Measurements from ENCODE around the gene SSH2. TPM values are rescaled to one million over a fixed set of nuclear protein-coding genes. Genes with fewer than 3 reads are reported as not detected.
"Not testable (repeated sequence)": the region's sequence is repeated elsewhere in the genome, so short reads cannot be mapped to it uniquely, and the experiment has no call there.

SSH2 gene
- total RNA-seq, 1 donor from 2014 or later: 72.0 TPM

- H3K36me3 ChIP-seq: no peaks in the 10 kb centered on the region
- H3K27ac ChIP-seq: no peak overlapping the region
- peak; percentile 21 for TF ChIP-seq CTCF (IDR thresholded peaks at IDR 0.05)
- H3K4me1 ChIP-seq: peaks cover 18% of the 10 kb centered on the region
- H3K27me3 ChIP-seq: no peaks in the 10 kb centered on the region
- no peak overlapping the region for H3K4me3 ChIP-seq
- DNase-seq (no peak), ATAC-seq (no peak)
- intact Hi-C loops (cut with DNase I): no loop called here
- no peaks in the 10 kb centered on the region for H3K9me3 ChIP-seq
Observed at GRCh38 chr17:29867643-29868181, 62.3 kb downstream of the SSH2 start.

DNA sequence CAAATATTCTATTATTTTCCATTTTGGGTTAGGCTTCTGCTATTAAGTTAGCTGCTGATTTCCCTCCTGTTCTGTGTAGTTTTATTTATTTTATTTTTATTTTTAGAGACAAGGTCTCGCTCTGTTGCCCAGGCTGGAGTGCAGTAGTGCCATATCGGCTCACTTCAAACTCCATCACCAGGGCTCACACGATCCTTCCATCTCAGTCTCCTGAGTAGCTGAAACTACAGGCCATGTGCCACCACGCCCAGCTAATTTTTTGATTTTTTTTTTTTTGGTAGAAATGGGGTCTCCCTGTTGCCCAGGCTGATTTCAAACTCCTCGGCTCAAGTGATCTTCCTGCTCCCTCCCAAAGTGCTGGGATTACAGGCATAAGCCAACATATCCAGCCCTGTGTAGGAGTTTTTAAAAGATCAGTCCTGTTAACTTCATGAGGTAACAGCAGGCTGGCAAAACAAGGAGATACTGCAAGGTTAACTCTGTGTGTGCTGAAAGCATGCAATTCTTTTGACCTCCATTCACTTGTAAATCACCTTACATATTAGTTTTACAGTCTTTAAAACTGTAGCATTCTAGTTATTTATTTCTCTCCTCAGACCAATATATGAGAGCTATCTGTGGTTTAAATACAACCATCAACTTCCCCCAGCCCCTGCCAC lies 63.2 kb downstream of the SSH2 start:
- no peak for DNase-seq
- no peak overlapping the region for H3K27ac ChIP-seq
- no peak overlapping the region for H3K4me3 ChIP-seq
- intact Hi-C loops (cut with DNase I): no loop called here
- no peaks in the 10 kb centered on the region for H3K27me3 ChIP-seq
- no peaks in the 10 kb centered on the region for H3K36me3 ChIP-seq
- TF ChIP-seq CTCF (IDR thresholded peaks at IDR 0.05): no peak
- ATAC-seq: no peak
- no peaks in the 10 kb centered on the region for H3K9me3 ChIP-seq
- peaks cover 14% of the 10 kb centered on the region for H3K4me1 ChIP-seq

DNA sequence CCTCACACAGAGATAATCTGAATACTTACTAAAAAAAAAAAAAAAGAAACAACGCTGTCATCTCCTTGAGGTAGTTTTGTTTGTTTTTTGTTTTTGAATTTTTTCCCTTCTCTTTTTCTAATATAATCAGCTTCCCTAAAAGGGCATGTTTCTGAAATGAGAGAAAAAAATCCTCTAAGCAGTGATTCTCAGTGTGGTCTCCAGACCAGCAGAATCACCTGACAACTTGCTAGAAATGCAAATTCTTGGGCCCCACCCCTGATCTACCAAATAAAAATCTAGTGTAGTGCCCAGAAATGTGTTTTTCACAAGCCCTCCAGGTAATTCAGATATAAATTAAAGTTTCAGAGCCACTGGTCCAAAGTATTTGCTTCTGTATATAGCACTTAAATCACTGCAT lies 65.4 kb downstream of the SSH2 start:
- H3K27me3 ChIP-seq: no peaks in the 10 kb centered on the region
- H3K9me3 ChIP-seq: no peaks in the 10 kb centered on the region
- ATAC-seq (no peak), DNase-seq (no peak)
- no peak overlapping the region for H3K27ac ChIP-seq
- H3K36me3 ChIP-seq: no peaks in the 10 kb centered on the region
- H3K4me3 ChIP-seq: no peak overlapping the region
- TF ChIP-seq CTCF (IDR thresholded peaks at IDR 0.05): no peak
- peaks cover 7% of the 10 kb centered on the region for H3K4me1 ChIP-seq
- intact Hi-C loops (cut with DNase I): no loop called here

- H3K27me3 ChIP-seq; H3K27ac ChIP-seq; ATAC-seq; DNase-seq; H3K9me3 ChIP-seq; H3K4me3 ChIP-seq; H3K36me3 ChIP-seq; H3K4me1 ChIP-seq; intact Hi-C loops (cut with DNase I): not testable (repeated sequence)
Observed at GRCh38 chr17:29864123-29864522, 65.9 kb downstream of the SSH2 start.

- no peak for TF ChIP-seq CTCF (IDR thresholded peaks at IDR 0.05)
- Histone ChIP-seq H3K27ac (no peak overlapping the region), H3K4me3 (no peak overlapping the region), H3K36me3 (no peaks in the 10 kb centered on the region), H3K4me1 (peaks cover 6% of the 10 kb centered on the region), H3K9me3 (no peaks in the 10 kb centered on the region), H3K27me3 (no peaks in the 10 kb centered on the region)
- intact Hi-C loops (cut with DNase I): no loop called here
- ATAC-seq (no peak), DNase-seq (no peak)
Observed at GRCh38 chr17:29862951-29863350, 67.1 kb downstream of the SSH2 start.

GRCh38 chr17:29862127-29862526 lies 67.9 kb downstream of the SSH2 start:
- H3K27ac ChIP-seq: no peak overlapping the region
- H3K36me3 ChIP-seq: no peaks in the 10 kb centered on the region
- H3K9me3 ChIP-seq: no peaks in the 10 kb centered on the region
- H3K4me3 ChIP-seq: no peak overlapping the region
- H3K4me1 ChIP-seq: no peaks in the 10 kb centered on the region
- no peaks in the 10 kb centered on the region for H3K27me3 ChIP-seq
- DNase-seq (no peak), ATAC-seq (no peak)
- intact Hi-C loops (cut with DNase I): no loop called here
- no peak for TF ChIP-seq CTCF (IDR thresholded peaks at IDR 0.05)

DNA sequence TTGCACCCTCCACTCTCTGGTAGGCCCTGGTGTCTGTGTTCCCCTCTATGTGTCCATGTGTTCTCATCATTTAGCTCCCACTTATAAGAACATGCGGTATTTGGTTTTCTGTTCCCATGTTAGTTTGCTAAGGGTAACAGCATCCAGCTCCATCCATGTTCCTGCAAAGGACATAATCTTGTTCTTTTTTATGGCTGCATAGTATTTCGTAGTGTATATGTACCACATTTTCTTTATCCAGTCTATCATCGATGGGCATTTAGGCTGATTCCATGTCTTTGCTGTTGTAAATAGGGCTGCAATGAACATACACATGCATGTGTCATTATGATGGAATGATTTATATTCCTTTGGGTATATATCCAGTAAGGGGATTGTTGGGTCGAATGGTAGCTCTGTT lies 70.6 kb downstream of the SSH2 start:
- DNase-seq; H3K27me3 ChIP-seq; H3K9me3 ChIP-seq; H3K4me1 ChIP-seq; H3K4me3 ChIP-seq; intact Hi-C loops (cut with DNase I); ATAC-seq; H3K27ac ChIP-seq; H3K36me3 ChIP-seq: not testable (repeated sequence)
